Measurements from ENCODE around the gene TTLL3. TPM values are rescaled to one million over a fixed set of nuclear protein-coding genes. Genes with fewer than 3 reads are reported as not detected.

Gene TTLL3
- total and polyA plus RNA-seq, 12 donors = 6.7 to 35.0 (median 13.7) TPM

DNA sequence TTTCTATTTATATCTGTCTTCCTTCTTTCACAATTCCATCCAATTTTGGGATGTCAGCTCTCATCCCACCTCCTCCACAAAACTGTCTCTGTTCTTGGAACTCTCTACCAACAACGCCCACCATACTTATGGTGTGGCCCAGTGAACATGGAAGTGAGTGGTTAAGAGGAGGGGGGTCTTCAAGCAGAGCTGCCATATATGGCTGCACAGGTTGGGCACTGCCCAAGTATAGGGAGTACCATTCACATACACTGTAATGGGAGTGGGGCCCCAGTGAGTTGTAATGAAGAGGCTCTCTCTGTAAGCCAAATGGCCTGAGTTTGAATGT is 32.4 kb upstream of the TTLL3 start:
- H3K36me3 ChIP-seq = peaks cover 0 to 32% (median 22%) of the 10 kb centered on the region in 9 donors
- no peaks in the 10 kb centered on the region for H3K27me3 ChIP-seq
- peak overlapping the region in 1 of 10 donors; percentile 90 for H3K27ac ChIP-seq
- TF ChIP-seq, protein P1, sequence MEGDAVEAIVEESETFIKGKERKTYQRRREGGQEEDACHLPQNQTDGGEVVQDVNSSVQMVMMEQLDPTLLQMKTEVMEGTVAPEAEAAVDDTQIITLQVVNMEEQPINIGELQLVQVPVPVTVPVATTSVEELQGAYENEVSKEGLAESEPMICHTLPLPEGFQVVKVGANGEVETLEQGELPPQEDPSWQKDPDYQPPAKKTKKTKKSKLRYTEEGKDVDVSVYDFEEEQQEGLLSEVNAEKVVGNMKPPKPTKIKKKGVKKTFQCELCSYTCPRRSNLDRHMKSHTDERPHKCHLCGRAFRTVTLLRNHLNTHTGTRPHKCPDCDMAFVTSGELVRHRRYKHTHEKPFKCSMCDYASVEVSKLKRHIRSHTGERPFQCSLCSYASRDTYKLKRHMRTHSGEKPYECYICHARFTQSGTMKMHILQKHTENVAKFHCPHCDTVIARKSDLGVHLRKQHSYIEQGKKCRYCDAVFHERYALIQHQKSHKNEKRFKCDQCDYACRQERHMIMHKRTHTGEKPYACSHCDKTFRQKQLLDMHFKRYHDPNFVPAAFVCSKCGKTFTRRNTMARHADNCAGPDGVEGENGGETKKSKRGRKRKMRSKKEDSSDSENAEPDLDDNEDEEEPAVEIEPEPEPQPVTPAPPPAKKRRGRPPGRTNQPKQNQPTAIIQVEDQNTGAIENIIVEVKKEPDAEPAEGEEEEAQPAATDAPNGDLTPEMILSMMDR (IDR thresholded peaks at IDR 0.05) = no peak
- ATAC-seq (no peak), DNase-seq (no peak)
- no peaks in the 10 kb centered on the region for H3K9me3 ChIP-seq
- H3K4me1 ChIP-seq = peaks cover 0 to 59% (median 0%) of the 10 kb centered on the region in 9 donors
- H3K4me3 ChIP-seq = no peak overlapping the region
- WGBS, 2 donors = 91 to 97% methylated on average over 1 of the region's 1 CpG
- intact Hi-C loops (cut with DNase I) = no loop called here

- H3K27ac ChIP-seq = peak overlapping the region in 1 of 10 donors; percentile 90
- no peaks in the 10 kb centered on the region for H3K27me3 ChIP-seq
- H3K36me3 ChIP-seq = peaks cover 0 to 40% (median 24%) of the 10 kb centered on the region in 9 donors
- no peak overlapping the region for H3K4me3 ChIP-seq
- intact Hi-C loops (cut with DNase I) = no loop called here
- TF ChIP-seq, protein P1 (IDR thresholded peaks at IDR 0.05) = no peak
- no peak for DNase-seq
- peak in 1 of 8 donors; percentile 55 for ATAC-seq
- H3K4me1 ChIP-seq = peaks cover 0 to 63% (median 0%) of the 10 kb centered on the region in 9 donors
- H3K9me3 ChIP-seq = no peaks in the 10 kb centered on the region
- WGBS, 2 donors = 81 to 82% methylated on average over 5 of the region's 5 CpGs
Observed at GRCh38 chr3:9778143-9779074, 31.7 kb upstream of the TTLL3 start.

GRCh38 chr3:9779075-9779593 is 30.9 kb upstream of the TTLL3 start:
- TF ChIP-seq, protein P1 (IDR thresholded peaks at IDR 0.05) = no peak
- no peaks in the 10 kb centered on the region for H3K27me3 ChIP-seq
- no peak overlapping the region for H3K4me3 ChIP-seq
- H3K36me3 ChIP-seq = peaks cover 0 to 47% (median 31%) of the 10 kb centered on the region in 9 donors
- H3K9me3 ChIP-seq = no peaks in the 10 kb centered on the region
- DNase-seq = no peak
- WGBS, 2 donors = 80% methylated on average over 6 of the region's 6 CpGs
- intact Hi-C loops (cut with DNase I) = no loop called here
- no peak for ATAC-seq
- H3K4me1 ChIP-seq = peaks cover 0 to 63% (median 0%) of the 10 kb centered on the region in 9 donors
- peak overlapping the region in 1 of 10 donors; percentile 90 for H3K27ac ChIP-seq

GRCh38 chr3:9779721-9780457 is 30.2 kb upstream of the TTLL3 start:
- DNase-seq = no peak
- intact Hi-C loops (cut with DNase I) = no loop called here
- Histone ChIP-seq H3K9me3 (no peaks in the 10 kb centered on the region), H3K4me3 (no peak overlapping the region), H3K4me1 (peaks cover 0 to 63% (median 0%) of the 10 kb centered on the region in 9 donors), H3K27ac (peak overlapping the region in 3 of 10 donors; percentile 22 to 90 (median 36)), H3K36me3 (peaks cover 0 to 55% (median 34%) of the 10 kb centered on the region in 9 donors), H3K27me3 (no peaks in the 10 kb centered on the region)
- TF ChIP-seq, protein P1 (IDR thresholded peaks at IDR 0.05) = no peak
- WGBS, 2 donors = 79 to 84% methylated on average over 8 of the region's 8 CpGs
- peak; percentile 38 to 69 (median 52) for ATAC-seq

All from heart right ventricle (tissue), 16 donors.